CD4-positive, alpha-beta T cell treated with Interferon gamma for 1 hour (primary cell): ENCODE results near the gene MYO18A.
"Not testable (repeated sequence)": the region's sequence is repeated elsewhere in the genome, so short reads cannot be mapped to it uniquely, and the experiment has no call there.

ENCODE experiments used
- DNase-seq: peaks from one replicate; pipeline ENCODE4 v3.0.0-alpha.2; 2020

MYO18A gene

DNA sequence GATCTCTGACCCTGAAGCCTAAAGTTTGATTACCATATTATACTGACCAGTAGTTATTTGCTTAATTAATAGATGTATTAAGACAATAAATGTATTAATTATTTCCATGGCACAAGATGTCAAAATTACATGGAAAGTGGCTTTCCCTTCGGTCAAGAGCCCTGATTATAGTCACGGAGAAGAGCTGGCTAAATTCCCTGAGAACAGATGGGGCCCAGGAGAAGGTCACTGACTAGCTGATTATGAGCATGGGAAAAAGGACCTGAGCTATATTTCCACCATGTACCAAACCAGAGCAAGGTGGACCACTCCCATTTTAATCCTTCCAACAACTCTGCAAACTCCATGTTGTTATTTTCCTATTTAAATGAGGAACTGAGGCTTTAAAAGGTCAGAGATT, 12.9 kb upstream of the MYO18A start:
- no peak for DNase-seq

DNA sequence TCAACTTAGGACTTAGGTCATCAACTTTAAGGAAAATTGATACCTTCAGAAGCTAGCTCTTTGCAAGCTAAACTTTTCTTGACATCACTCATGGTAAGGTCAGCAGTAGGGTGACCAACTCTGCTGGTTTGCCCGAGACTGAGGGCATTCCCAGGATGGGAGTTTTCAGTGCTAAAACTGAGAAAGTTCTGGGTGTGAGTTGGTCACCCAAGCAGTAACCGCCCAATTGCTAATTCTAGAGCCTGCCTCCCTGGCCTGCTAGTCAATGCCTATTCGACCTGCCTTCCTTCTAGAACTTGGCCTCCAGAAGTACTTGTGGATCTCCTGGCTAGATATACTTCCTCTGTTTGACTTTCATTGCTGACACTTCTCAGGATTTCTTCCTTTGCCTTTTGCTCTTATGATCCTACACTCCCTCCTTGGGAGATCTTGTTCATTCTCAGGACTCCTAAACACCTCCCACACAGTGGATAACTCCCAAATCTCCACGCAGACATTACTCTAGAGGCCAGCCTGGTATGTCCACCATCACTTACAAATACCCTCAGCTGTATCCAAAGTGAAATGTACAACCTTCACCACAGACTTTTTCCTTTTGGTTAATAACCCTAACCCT, 10.5 kb upstream of the MYO18A start:
- DNase-seq, result no peak

DNA sequence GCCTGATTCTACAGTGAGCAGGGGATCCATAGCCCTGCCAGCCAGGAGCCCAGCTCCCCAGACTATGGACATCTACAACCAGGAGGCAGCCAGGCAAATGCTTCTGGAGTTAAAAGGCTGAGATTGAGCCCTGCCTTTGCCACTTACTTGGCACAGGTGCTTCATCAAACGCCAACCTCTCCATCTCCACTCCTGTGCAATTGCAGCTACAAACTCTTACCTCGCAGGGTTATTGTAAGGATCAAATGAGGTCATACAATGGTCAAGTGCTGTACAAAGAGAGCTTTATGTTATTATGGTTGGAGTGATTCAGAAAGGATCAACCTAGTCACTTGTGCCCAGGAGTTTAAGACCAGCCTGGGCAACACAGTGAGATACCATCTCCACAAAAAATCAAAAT, 9.8 kb upstream of the MYO18A start:
- no peak for DNase-seq

DNA sequence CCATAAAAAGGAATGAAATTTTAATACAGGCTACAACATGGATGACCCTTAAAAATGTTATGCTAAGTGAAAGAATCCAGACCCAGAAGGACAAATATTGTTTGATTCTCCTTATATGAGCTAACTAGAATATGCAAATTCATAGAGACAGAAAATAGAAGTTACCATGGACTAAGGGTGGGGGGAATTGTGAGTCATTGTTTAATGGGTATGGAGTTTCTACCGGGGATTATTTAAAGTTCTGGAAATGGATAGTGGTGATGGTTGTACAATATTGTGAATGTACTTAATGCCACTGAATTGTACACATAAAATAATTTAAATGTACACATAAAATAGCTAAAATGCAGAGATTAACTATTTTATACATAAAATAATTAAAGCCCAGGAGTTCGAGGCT, 9.2 kb upstream of the MYO18A start:
- DNase-seq, result no peak

DNA sequence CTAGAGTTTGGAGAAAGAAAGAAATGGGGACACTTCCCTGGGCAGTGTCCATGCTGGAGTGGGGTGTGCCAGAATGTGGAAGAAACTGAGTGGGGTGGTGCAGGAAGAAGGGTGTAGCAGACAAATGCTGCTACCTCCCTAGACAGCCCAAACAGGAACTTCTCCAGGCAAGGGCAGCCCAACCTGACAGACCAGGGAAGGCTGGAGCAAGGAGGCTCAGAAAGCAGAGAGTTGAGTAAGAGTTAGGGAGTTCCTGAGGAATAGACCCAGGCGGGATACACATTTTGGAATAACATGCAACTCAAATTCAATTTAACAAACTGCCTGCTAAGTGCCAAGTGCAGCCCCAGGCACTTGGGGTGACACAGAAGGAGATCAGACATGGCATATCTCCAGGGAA, 1.0 kb upstream of the MYO18A start:
- no peak for DNase-seq

DNA sequence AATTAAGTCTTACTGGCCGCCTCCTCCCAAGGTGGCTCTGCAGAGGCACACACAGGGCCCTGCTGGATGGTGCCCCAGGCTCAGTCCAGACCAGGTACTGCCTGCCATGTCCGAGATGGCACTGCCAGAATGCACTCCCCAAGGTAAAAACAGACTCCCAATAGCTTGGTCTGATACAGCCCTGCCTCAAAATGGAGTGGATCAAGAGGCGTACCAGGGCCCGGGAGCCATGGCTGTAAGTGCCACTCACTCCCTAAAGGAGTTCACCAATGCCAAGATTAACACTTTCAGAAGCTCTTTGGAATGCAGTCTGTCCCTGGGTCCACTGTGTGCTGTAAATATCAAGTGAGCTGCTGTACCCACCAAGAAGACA, 576 bp upstream of the MYO18A start:
- no peak for DNase-seq

DNA sequence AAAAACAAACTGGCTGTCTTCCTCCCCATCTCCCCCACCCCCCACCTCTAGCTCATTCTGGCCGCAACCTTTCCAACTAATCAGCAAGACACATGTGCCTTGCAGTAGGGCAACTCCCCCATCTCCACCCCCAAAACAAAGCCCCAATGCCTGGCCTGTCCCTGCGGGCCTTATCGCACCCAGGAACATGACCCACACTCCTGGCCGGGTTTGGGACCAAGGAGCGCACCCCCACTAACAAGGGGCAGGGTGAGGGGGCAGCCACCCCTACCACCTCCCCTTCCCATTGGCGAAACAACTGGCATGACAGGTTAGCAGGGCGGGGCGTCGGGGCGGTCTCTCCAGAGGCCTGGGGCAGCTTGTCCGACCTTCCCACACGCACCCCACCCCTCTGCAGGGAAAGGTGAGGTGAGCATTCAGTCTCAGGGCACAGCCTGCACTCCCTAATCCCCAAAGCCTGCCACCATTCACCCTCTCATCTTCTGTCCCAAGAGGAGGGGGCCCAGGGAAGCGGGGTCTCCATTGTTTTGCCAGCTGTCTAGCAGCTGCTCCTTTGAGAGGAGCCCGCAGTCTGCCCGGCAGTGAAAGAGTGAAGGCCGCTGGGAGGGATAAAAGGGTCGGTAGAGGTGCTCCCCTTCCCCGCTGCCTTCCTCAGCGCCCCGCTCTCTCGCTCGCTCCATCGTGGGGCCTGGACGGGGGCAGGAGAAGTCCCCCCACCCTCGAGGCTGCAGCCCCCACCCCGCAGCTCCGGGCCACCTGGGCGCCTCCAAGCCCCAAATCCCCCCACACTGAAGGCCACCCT, 765 bp downstream of the MYO18A start:
- DNase-seq, result no peak

DNA sequence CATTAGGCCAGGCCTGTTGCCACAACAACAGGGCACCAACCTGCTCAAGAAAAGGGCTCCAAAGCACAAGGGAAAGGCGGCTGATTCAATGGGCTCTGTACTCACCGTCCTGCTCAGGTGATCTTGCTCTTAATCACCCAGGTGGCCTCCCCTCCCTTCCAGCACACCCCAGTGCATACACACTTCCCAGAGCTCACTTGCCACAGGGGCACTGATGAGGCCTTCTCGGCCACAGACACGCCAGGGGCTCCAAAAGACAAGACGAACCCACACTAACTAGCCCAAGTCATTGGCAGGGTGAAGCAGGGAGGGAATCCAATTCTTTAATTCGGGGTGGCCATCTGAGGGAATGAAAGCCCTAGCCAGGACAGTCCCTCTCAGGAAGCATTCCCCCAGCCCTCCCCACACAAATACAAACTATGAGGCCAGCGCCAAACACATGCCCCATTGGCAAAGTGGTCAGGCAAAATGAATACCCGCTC, 1.4 kb downstream of the MYO18A start:
- DNase-seq, result no peak

DNA sequence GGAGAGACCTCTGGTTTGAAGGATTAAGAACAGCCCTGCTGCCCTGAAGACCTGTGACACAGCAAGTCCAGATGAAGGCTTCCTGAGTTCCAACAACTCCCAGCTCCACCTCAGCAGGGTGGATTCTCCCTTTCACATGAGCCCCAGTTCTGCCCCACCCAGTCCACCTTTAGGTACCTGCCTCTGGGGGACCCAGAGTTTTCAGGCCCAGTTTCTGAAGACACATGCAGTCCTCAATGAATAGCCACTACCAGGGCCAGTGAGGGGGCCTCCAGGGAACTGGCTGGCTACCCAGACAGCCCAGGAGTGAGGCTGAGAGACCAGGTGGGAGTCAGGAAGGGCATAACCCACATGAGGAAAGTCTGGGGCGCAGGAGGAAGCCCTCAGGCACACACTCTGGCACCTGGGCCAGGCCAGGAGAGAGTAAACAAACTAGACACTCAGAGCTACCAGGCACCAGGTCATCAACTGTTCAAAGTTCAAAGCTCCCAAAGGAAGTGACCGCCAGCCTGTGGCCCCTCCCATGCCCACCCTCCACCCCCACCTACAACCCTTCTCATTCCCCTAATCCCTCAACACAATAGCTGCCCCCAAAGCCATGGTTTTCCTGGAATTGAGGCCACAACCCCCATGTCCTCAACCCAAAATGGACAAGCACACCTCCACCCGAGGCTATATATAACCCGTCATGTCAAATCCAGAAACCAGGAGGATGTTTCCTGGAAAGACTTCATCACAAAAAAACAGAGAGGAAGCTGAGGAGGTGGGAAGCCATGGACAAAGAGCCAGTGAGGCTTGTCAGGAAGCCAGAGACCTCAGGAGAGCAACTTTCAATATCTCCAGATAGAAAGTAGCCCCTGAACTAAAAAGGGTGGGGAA, 2.1 kb downstream of the MYO18A start:
- no peak for DNase-seq

DNA sequence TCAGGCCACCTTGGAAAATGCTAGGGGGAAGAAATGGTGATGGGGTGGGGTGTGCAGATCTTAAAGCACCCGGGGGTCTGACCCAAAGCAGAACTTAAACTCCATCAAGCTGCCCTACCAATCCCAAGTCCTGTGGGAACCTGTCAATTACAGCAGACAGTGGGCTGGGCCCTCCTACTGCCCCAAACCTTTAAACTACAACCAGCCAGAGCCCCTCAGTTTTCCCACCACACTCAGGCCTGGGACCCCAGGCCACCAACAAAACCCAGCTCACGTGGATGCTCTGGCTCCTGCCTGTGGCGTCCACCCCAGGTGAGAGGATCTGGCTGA, 2.7 kb downstream of the MYO18A start:
- no peak for DNase-seq

DNA sequence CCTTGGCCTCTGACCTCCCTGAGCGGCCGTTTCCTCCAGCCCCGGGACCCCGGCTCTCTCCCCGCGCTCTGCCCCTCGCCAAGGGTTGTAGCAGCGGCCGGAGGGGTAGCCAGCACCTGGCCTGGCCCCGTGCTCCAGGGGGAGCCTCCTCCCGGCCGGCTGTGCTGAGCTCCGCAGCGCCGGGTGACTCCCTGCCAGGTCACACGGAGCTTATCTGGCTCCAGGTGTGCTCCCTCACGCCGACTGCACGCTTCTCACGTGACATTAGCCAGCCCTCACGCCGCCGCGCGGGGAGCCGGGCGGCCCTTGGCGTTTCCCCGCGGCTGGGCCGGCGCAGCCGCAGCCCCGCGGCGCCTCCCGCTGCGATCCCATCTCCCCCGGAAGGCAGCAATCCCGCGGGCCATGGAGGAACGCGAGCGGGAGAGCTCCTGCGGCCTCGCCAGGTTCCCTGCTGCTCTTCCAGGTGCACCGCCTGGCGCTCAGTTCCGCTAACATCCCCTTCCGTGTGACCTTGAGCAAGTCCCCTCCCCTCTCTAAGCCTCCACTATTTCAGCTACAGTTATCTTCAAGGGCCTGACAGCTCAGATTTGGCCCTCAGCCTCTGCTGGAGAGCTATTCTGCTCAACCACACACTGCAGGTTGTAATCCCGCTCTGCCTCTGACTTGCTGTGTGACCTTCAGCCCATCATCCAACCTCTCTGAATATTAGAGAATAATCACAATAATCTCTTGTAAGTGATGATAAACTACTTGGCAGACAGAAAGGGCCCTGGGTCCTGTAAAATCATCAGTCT, 3.4 kb downstream of the MYO18A start:
- DNase-seq, result peak; percentile 38

DNA sequence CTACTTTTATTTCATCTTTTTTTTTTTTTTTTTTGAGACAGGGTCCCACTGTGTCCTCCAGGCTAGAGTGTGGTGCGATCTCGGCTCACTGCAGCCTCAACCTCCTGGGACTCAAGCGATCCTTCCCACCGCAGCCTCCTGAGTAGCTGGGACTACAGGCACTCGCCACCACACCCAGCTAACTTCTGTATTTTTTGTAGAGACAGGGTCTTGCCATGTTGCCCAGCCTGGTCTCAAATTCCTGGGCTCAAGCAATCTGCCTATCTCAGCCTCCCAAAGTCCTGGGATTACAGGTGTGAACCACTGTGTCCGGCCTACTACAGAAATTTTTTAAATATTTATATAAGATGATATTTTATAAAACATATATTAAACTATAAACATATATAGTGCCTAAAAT, 4.8 kb downstream of the MYO18A start:
- DNase-seq, result no peak

DNA sequence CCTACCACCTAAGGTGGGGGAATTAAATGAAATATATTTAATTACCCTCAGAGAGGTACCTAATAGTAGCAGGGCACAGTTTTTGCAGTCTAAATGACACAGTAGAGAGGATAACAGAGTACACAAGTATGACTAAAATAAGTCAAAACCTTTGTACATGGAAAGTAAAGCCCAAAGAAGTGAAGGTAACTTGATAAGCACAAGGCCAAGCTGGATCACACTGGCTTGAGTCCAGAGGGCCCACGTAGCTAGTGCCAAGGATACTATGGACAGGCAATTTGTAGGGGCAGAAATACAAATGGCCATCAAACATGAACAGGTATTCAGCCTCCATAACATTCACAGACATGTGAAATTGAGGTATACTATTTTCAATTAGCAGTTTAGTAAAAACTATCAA, 7.6 kb downstream of the MYO18A start:
- DNase-seq, result no peak

DNA sequence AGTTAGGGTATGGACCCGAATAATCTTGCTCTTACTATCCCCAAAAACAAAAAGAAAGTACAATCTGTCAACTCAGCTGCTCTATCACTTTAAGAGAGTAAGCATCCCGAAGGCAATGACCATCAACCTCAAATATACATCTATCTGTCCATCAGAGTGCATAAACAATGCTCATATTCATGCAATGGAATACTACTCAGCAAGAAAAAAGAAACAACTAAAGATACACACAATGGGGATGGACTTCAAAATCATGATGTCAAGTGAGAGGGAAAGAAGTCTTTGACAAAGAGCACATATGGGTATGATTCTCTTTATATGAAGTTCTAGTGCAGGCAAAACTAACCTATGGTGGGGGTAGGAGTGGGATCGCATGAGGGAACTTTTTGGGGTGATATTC, 9.5 kb downstream of the MYO18A start:
- DNase-seq, result no peak

DNA sequence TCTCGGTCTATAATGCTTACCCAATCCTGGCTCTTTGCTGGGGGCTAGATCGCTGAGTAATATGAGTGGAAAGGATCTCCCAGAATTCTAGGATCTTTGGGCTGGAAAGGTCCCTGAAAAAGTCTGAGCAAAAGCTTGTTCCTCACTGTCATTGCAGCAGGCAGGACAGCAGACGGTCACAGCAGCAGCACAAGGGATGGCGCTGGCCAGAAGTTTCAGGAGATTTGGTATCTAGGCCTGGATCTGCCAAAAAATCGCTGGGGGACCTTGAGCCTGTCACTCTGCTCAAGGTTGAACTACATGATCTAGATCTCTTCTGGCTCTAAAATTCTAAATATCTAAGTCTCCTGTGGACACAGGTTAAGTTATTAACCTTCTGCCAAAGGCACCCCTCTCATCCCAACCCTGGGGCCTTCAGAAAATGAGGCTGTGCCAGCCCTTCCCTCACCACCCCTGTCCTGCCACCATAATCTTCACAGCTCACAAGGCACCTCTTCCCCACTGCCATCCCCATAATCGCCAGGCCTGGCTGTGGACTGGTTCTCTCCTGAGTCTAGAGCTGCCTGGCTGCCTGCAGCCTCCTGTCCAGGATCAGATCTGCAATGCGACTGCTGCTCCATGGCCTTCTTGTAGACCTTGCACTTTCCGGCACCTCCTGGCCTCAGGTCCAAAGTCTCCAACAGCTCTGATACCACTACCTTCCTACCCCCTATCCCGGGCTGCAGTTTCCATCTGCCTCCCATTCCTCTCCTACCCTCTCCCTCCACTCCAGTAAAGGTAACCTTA, 10.2 kb downstream of the MYO18A start:
- DNase-seq, result no peak

DNA sequence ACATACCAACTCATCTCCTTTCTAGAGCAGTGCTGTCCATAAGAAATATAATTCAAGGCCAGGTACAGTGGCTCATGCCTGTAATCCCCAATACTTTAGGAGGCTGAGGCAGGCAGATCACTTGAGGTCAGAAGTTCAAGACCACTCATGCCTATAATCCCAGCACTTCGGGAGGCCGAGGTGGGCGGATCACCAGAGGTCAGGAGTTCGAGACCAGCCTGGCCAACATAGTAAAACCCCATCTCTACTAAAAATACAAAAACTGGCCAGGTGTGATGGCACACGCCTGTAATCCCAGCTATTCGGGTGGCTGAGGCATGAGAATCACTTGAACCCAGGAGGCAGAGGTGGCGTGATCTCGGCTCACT, 11.5 kb downstream of the MYO18A start:
- DNase-seq, result not testable (repeated sequence)

DNA sequence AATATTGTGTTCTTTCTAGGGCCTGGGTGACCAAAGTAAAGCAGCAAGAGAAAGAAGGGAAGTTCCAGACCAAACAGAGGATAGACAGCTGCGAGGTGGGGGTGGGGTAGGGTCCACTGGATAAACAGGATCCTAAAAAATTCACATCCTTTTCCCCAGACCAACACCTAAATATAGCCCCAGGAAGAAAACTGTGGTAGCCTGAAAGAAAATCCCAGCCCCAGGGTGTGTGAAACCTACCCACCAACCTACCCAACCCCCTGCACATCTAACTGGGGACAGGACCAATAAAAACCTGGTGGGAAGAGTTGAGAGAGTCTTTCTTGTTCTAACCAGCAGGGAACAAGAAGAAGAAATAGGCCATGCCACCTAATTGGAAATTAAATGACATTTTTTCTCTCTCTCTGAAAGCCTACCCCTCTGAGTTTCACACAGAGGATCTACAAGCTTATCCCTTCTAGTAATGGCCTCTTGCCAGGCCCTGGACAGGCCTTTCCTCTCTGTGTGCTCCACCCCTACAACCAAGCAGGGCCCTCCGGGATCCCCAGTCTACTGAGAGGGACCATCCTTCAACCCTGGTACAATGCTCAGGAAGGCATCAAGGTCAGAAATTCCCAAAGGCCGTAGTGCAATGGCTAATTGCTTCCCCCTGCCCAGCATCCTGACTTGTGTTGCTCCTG, 12.0 kb downstream of the MYO18A start:
- no peak for DNase-seq

DNA sequence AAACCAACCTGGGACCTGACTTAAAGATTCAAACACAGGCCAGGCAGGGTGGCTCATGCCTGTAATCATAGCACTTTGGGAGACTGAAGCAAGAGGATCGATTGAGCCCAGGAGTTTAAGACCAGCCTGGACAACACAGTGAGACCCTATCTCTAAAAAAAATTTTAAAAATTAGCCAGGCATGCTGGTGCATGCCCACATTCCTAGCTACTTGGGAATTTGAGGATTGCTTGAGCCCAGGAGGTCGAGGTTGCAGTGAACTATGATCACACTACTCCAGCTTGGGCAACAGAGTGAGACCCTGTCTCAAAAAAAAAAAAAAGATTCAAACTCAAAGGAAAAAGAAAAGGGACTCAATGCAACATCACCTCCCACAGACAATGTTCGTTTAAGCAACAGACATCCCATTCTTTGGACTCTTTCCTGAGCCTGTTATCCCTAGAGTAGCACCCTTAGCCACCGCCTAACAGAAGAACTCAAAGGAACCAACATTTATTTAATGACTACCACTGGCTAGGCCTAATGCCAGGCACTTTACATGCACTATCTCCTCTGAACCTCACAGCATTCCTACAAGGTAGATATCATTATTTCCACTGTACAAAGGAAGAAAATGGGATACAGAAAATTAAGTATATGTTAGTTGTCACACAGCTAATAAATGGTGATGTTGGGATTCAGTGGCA, 12.7 kb downstream of the MYO18A start:
- no peak for DNase-seq

DNA sequence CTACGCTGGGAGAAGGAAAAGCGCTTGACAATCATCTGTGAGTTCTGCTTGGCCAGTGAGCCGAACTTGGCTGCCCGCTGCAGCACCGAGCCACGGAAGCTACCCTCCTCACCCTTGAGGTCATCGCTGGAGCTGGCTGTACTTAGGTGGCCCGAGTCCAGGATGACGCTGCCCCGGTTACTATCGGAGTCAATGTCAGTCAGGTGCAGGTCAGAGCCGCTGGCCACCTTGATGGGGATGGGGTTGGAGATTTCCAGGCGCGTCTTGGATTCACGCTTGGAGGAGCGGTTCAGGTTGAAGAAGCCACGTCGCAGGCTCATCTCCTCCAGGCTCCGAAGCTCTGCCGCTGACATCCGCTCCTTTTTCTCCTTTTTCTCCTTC, 13.7 kb downstream of the MYO18A start:
- no peak for DNase-seq

DNA sequence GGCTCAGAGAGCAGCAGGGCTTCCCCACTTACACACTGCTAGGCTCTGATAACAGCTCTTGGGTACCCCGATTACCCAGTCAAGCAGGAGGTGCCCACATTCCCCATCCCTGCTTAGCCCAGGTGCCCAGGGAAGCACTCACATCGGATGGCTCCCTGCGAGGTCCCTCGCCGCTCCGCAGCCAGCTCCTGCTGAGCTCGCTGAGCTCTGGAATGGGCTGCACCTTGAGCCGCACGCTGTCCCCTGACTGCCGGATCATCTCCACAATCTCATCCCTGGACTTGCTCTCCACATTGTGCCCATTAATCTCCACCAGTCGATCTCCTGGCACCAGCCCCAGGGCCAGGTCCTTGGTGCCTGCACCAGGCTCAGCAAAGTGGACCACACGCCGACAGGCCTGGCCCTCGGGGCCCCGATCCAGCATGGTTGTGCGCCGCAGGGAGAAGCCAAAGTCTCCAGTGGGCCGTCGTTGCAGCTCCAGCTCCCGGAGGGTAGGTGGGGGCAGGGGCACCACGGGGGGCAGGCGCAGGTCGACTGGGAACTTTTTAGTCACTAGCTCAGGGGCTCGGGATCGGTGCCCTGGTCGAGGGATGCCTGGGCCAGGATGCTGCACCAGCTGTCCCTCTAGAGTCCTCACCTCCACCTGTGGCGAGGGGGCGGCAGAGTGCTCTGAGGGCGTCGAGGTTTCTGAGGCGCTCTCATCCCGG, 14.2 kb downstream of the MYO18A start:
- no peak for DNase-seq
